Measurements from ENCODE around the gene MRGPRF.
A peak's percentile ranks its signal among the peaks of the same experiment; 100 is the strongest.

Gene MRGPRF

DNA sequence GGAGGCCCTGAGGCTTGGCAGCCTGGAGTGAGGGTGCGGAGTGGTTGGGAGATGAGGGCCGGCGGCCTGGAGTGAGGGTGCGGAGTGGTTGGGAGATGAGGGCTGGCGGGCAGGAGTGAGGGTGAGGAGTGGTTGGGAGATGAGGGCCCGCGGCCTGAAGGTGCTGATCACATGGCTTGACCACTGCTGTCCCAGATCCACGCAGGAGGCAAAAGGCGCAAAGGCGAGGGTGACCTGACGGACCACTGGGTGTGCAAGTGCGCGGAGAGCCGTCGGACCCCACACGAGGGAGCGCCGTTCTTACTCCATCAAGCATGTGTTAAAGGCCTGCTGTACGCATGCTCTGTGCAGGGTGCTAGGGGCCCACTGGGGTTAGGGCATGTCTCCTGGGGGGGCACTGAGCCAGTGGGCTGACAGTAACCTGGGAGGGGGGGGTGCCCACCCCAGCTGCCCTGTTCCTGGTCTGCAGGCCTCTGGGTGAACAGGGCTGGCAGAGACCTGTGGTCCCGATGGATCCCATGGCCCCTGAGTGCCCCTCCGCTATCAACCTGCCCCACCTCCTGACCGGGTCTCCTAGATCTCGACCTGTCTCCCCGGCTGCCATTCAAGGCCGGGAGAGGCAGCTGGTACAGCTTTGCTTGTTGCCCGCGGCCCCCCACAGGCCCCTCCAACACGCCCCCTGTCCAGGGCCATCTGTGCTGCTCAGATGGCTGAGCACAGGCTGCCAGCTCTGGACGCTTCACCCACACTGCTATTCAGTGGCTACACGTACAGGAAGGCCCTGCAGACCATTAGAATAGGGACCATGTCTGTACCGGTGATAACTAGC, 53.4 kb downstream of the MRGPRF start:
- TF ChIP-seq, protein P1, sequence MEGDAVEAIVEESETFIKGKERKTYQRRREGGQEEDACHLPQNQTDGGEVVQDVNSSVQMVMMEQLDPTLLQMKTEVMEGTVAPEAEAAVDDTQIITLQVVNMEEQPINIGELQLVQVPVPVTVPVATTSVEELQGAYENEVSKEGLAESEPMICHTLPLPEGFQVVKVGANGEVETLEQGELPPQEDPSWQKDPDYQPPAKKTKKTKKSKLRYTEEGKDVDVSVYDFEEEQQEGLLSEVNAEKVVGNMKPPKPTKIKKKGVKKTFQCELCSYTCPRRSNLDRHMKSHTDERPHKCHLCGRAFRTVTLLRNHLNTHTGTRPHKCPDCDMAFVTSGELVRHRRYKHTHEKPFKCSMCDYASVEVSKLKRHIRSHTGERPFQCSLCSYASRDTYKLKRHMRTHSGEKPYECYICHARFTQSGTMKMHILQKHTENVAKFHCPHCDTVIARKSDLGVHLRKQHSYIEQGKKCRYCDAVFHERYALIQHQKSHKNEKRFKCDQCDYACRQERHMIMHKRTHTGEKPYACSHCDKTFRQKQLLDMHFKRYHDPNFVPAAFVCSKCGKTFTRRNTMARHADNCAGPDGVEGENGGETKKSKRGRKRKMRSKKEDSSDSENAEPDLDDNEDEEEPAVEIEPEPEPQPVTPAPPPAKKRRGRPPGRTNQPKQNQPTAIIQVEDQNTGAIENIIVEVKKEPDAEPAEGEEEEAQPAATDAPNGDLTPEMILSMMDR (IDR thresholded peaks at IDR 0.05; ENCODE audit: insufficient read depth, low read depth, low read length, missing control alignments): no peak
- DNase-seq (ENCODE audit: low read depth): no peak
- H3K4me3 ChIP-seq (ENCODE audit: low read length): no peak overlapping the region

DNA sequence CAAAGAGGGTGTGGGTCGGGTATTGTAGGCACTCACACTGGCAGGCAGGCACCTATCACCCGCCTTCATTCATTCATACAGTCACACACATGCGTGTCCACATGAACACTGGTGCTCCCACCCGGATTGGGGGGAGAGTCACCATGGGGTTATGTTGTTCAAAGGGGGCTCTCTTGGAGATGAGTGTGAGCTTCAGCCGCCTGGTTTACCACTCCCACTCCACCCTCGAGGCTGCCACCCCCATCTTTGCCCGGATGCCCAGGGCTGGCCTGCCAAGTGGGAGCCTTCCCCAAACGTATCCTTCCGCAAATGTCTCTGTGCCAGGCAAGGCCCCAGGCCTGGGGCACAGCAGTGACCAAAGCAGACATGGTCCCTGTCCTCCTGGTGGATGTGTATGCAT, 54.8 kb downstream of the MRGPRF start:
- H3K4me3 ChIP-seq (ENCODE audit: low read length): no peak overlapping the region
- TF ChIP-seq, protein P1 (IDR thresholded peaks at IDR 0.05; ENCODE audit: insufficient read depth, low read depth, low read length, missing control alignments): no peak
- no peak for DNase-seq (ENCODE audit: low read depth)

DNA sequence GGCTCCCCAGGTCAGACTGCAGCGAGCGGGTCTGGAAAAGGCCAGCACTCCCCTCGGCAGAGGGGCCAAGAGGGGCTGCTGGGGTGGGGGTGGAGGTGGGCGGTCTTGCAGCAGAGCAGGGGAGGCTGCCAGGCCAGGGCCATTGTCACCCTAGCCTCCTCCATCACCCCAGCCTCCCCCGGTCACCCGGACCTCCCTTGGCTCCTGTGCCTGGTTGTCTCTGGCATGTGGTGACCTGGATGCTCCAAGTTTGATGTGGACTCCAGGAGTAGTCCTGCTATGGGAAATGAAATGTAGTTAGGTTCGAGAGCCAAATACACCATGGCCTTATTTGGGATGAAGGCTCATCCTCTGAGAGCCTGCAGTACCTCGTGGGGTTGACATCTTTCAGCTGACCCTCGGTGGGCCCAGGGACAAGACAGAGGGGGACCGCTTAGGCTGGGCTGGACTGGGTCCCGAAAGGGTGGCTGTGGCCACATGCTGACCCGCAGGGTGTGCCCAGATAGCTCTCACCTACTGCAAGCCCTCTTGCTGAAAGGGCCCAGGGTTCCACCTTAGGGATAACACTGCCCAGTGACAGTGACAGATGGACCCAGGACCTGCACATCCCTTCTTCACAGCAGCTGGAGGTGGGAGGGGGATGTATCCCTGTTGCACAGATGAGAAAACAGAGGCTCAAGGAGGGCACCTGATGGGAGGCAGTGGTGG, 56.3 kb downstream of the MRGPRF start:
- DNase-seq (ENCODE audit: low read depth): no peak
- no peak overlapping the region for H3K4me3 ChIP-seq (ENCODE audit: low read length)
- TF ChIP-seq, protein P1 (IDR thresholded peaks at IDR 0.05; ENCODE audit: insufficient read depth, low read depth, low read length, missing control alignments): no peak

DNA sequence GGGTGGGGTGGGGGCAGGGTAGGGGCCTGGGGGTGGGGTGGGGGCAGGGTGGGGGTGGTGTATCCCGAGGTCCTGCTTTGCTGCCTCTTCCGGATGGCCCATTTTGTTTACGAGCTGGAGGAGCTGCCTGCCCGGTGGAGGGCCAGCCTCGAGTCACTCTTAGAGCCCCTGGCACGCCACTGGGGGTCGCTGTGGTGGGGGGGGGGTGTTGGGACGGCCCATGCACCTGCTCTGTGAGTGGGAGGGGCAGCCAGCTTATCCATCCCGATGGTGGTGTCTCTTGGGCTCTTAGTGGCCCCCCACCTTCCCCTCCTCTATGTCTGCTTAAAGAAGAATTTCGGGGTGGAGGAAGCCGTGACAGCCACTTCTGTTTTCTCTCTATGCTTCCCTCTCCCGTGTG, 56.9 kb downstream of the MRGPRF start:
- no peak overlapping the region for H3K4me3 ChIP-seq (ENCODE audit: low read length)
- no peak for DNase-seq (ENCODE audit: low read depth)
- TF ChIP-seq, protein P1 (IDR thresholded peaks at IDR 0.05; ENCODE audit: insufficient read depth, low read depth, low read length, missing control alignments): peak; percentile 5

DNA sequence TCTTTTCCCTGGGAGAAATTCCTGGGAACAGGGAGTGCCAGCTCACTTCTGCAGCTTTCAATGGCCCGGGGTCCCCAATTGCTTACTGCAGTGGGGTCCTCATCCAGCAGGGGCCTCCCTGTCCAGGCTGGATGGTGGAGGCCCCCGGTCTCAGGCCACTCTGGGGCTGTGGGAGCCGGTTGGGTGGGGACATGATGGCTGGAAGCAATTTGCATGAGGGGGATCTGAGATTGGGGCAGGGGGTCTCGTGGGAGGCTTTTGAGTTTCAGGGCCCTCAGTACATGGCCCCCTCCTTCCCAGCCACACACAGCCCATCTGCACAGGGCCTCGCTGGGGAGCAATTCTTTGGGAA, 57.5 kb downstream of the MRGPRF start:
- TF ChIP-seq, protein P1 (IDR thresholded peaks at IDR 0.05; ENCODE audit: insufficient read depth, low read depth, low read length, missing control alignments): no peak
- no peak for DNase-seq (ENCODE audit: low read depth)
- no peak overlapping the region for H3K4me3 ChIP-seq (ENCODE audit: low read length)

DNA sequence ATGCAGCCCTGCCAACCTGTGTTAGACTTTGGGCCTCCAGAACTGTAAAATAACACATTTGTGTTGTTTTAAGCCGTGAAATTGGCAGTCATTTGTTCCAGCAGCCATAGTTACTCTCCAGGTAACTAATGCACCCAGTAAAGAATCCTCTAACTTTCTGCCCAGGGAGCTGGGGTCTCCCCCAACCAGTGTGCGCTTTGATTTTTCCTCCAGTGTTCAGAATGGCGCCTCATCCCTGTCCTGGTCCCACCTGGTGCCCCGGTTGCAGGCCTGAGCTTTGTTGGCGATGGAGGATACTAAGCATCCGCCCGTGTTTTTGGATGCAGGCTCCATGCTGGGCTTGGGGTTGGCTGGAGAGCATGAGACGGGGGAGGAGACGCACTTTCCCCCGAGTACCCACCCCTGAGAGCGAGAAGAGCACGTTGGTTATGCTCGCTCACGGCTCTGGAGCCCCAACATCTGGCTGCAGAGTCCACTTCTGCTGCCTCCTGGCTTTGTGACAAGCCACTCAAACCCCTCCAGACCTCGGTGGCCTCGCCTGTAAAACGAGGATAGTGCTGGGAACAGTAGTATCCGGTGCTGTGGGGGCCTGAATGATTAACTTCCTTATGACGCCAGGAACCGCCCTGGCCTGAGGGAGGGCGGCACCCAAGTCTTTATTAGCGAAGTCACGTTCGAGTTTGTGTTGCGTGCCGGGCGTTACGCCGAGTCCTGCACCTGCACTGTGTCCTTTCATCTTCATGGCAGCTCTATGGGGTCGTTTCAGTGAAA, 58.0 kb downstream of the MRGPRF start:
- peak; percentile 16 for DNase-seq (ENCODE audit: low read depth)
- no peak overlapping the region for H3K4me3 ChIP-seq (ENCODE audit: low read length)
- TF ChIP-seq, protein P1 (IDR thresholded peaks at IDR 0.05; ENCODE audit: insufficient read depth, low read depth, low read length, missing control alignments): no peak

All from epithelial cell of esophagus (primary cell).